Skeletal muscle tissue (tissue), 4 donors: ENCODE results near the gene LONRF3. TPM values are rescaled to one million over a fixed set of nuclear protein-coding genes. Genes with fewer than 3 reads are reported as not detected.
"Not testable (repeated sequence)": the region's sequence is repeated elsewhere in the genome, so short reads cannot be mapped to it uniquely, and the experiment has no call there.

Experiments used
- H3K27ac ChIP-seq: one replicate; pipeline ENCODE4 v1.7.0; 2013; ENCODE audit warnings: mild to moderate bottlenecking, low read depth, low read length, inconsistent platforms
- H3K27me3 ChIP-seq, 3 donors: one replicate each; pipeline ENCODE4 v1.7.0; 2013; ENCODE audit warnings: low read length in 3 of 3; ENCODE audit not compliant: control insufficient read depth in 3 of 3, insufficient read depth in 3 of 3
- H3K36me3 ChIP-seq, 3 donors: one replicate each; pipeline ENCODE4 v1.7.0; 2013; ENCODE audit warnings: low read length in 3 of 3; ENCODE audit not compliant: control insufficient read depth in 3 of 3, insufficient read depth in 3 of 3
- H3K4me1 ChIP-seq, 3 donors: one replicate each; pipeline ENCODE4 v1.7.0; 2013; ENCODE audit warnings: low read length in 3 of 3, mild to moderate bottlenecking in 3 of 3; ENCODE audit not compliant: control insufficient read depth in 3 of 3, insufficient read depth in 3 of 3
- H3K4me3 ChIP-seq, 3 donors: one replicate each; pipeline ENCODE4 v1.7.0; 2013; ENCODE audit warnings: low read length in 3 of 3
- H3K9ac ChIP-seq, 3 donors: one replicate each; pipeline ENCODE4 v1.7.0; 2013; ENCODE audit warnings: low read length in 3 of 3, mild to moderate bottlenecking in 3 of 3, moderate library complexity in 2 of 3, low read depth in 1 of 3
- H3K9me3 ChIP-seq, 3 donors: one replicate each; pipeline ENCODE4 v1.7.0; 2013; ENCODE audit warnings: low read length in 3 of 3; ENCODE audit not compliant: control insufficient read depth in 3 of 3
- total RNA-seq: library from RNA; depleted of rRNA; stranded (reverse); fragments of >200 nt; gene quantifications from one replicate; pipeline ENCODE4 v1.2.3, GENCODE V29; 2014
- donor health status: Osteomylitis.

The LONRF3 gene
- total RNA-seq, 1 donor from 2014 or later: 3.7 TPM

- Histone ChIP-seq H3K27me3 (no peaks in the 10 kb centered on the region), H3K4me1 (no peaks in the 10 kb centered on the region), H3K9ac (no peak overlapping the region), H3K4me3 (no peak overlapping the region), H3K27ac (no peak overlapping the region), H3K36me3 (no peaks in the 10 kb centered on the region), H3K9me3 (no peaks in the 10 kb centered on the region)
Observed at GRCh38 chrX:119028733-119029330, 54.4 kb downstream of the LONRF3 start.

- not testable (repeated sequence) for H3K9me3 ChIP-seq, H3K27ac ChIP-seq, H3K36me3 ChIP-seq
Observed at GRCh38 chrX:119029656-119030055, 55.2 kb downstream of the LONRF3 start.

GRCh38 chrX:119030990-119031389 is 56.6 kb downstream of the LONRF3 start:
- Histone ChIP-seq H3K4me3 (no peak overlapping the region), H3K9ac (no peak overlapping the region), H3K27me3 (no peaks in the 10 kb centered on the region), H3K9me3 (no peaks in the 10 kb centered on the region), H3K36me3 (no peaks in the 10 kb centered on the region), H3K27ac (no peak overlapping the region), H3K4me1 (no peaks in the 10 kb centered on the region)

More at GRCh38 chrX:119029656-119030055, 55.2 kb downstream of the LONRF3 start:
- not testable (repeated sequence) for H3K4me3 ChIP-seq, H3K9ac ChIP-seq, H3K4me1 ChIP-seq, H3K27me3 ChIP-seq

- Histone ChIP-seq H3K9me3 (no peaks in the 10 kb centered on the region), H3K4me3 (no peak overlapping the region), H3K36me3 (no peaks in the 10 kb centered on the region), H3K27me3 (no peaks in the 10 kb centered on the region), H3K4me1 (peaks cover 0 to 6% (median 0%) of the 10 kb centered on the region in 3 donors), H3K9ac (no peak overlapping the region), H3K27ac (no peak overlapping the region)
Observed at GRCh38 chrX:119036107-119037029, 62.0 kb downstream of the LONRF3 start.

GRCh38 chrX:119040432-119040831 is 66.0 kb downstream of the LONRF3 start:
- no peaks in the 10 kb centered on the region for H3K27me3 ChIP-seq
- peak overlapping the region; percentile 48 for H3K27ac ChIP-seq
- H3K9ac ChIP-seq: no peak overlapping the region
- H3K4me3 ChIP-seq: no peak overlapping the region
- H3K9me3 ChIP-seq: no peaks in the 10 kb centered on the region
- no peaks in the 10 kb centered on the region for H3K36me3 ChIP-seq
- H3K4me1 ChIP-seq: peaks cover 0 to 7% (median 0%) of the 10 kb centered on the region in 3 donors

GRCh38 chrX:119041175-119041574 is 66.8 kb downstream of the LONRF3 start:
- Histone ChIP-seq H3K4me1 (peaks cover 0 to 7% (median 0%) of the 10 kb centered on the region in 3 donors), H3K27ac (peak overlapping the region; percentile 48), H3K36me3 (no peaks in the 10 kb centered on the region), H3K9me3 (no peaks in the 10 kb centered on the region), H3K9ac (no peak overlapping the region), H3K27me3 (no peaks in the 10 kb centered on the region), H3K4me3 (no peak overlapping the region)

- H3K9me3 ChIP-seq: no peaks in the 10 kb centered on the region
- H3K27me3 ChIP-seq: no peaks in the 10 kb centered on the region
- H3K27ac ChIP-seq: peak overlapping the region; percentile 40
- H3K36me3 ChIP-seq: no peaks in the 10 kb centered on the region
- H3K9ac ChIP-seq: no peak overlapping the region
- no peak overlapping the region for H3K4me3 ChIP-seq
- peaks cover 0 to 7% (median 0%) of the 10 kb centered on the region in 3 donors for H3K4me1 ChIP-seq
Observed at GRCh38 chrX:119042040-119042439, 67.6 kb downstream of the LONRF3 start.

- no peaks in the 10 kb centered on the region for H3K27me3 ChIP-seq
- no peak overlapping the region for H3K4me3 ChIP-seq
- no peaks in the 10 kb centered on the region for H3K36me3 ChIP-seq
- no peak overlapping the region for H3K27ac ChIP-seq
- H3K9me3 ChIP-seq: no peaks in the 10 kb centered on the region
- H3K9ac ChIP-seq: no peak overlapping the region
- peaks cover 0 to 7% (median 0%) of the 10 kb centered on the region in 3 donors for H3K4me1 ChIP-seq
Observed at GRCh38 chrX:119042996-119043395, 68.6 kb downstream of the LONRF3 start.

- Histone ChIP-seq H3K4me3 (no peak overlapping the region), H3K4me1 (peaks cover 0 to 6% (median 0%) of the 10 kb centered on the region in 3 donors), H3K36me3 (no peaks in the 10 kb centered on the region), H3K27me3 (no peaks in the 10 kb centered on the region), H3K27ac (no peak overlapping the region), H3K9me3 (no peaks in the 10 kb centered on the region), H3K9ac (no peak overlapping the region)
Observed at GRCh38 chrX:119045884-119046283, 71.5 kb downstream of the LONRF3 start.

- no peaks in the 10 kb centered on the region for H3K27me3 ChIP-seq
- no peaks in the 10 kb centered on the region for H3K4me1 ChIP-seq
- no peaks in the 10 kb centered on the region for H3K9me3 ChIP-seq
- no peak overlapping the region for H3K9ac ChIP-seq
- no peak overlapping the region for H3K27ac ChIP-seq
- no peak overlapping the region for H3K4me3 ChIP-seq
- H3K36me3 ChIP-seq: no peaks in the 10 kb centered on the region
Observed at GRCh38 chrX:119055687-119056086, 81.3 kb downstream of the LONRF3 start.
